ENCODE results near the gene AWAT1.

GRCh38 chrX:70208479-70208878, 26.0 kb upstream of the AWAT1 start:
- TF ChIP-seq CTCF (IDR thresholded peaks at IDR 0.05) (no peak), ZFX (IDR thresholded peaks at IDR 0.05; ENCODE audit: borderline replicate concordance) (no peak)
